ENCODE data around the gene APOM.

APOM gene

GRCh38 chr6:31705931-31706330 is 50.2 kb downstream of the APOM start:
- peak; percentile 31 for DNase-seq (ENCODE audit: low read depth)

GRCh38 chr6:31706599-31706998 is 50.9 kb downstream of the APOM start, which contains the start of gene LY6G6F:
LY6G6F (plus strand) TSS chr6:31706866; CDS start chr6:31706907, 41 bp downstream.
- DNase-seq (ENCODE audit: low read depth) = no peak

DNA sequence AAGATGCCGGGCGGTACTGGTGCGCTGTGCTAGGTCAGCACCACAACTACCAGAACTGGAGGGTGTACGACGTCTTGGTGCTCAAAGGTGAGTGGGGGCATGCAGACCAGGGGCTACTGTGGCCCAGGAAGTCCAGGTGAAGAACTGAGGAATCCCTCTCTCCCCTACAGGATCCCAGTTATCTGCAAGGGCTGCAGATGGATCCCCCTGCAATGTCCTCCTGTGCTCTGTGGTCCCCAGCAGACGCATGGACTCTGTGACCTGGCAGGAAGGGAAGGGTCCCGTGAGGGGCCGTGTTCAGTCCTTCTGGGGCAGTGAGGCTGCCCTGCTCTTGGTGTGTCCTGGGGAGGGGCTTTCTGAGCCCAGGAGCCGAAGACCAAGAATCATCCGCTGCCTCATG is 52.0 kb downstream of the APOM start:
- DNase-seq (ENCODE audit: low read depth) = no peak

Measured in ELR (cell line).